Common myeloid progenitor, CD34-positive (primary cell): Measurements from ENCODE around the gene MCCD1.
"Not testable (repeated sequence)": the region's sequence is repeated elsewhere in the genome, so short reads cannot be mapped to it uniquely, and the experiment has no call there.

ENCODE experiments used
- CTCF ChIA-PET: fragments of 350-600 bp; sonication (Branson Sonifier 250); formaldehyde crosslinking; loops from one replicate; lab custom pipeline; 2021; ENCODE audit warnings: antibody characterized with exemption; lab: Charles Lee
- POLR2A ChIA-PET: fragments of 350-600 bp; sonication (Branson Sonifier 250); formaldehyde crosslinking; loops from one replicate; lab custom pipeline; 2021; ENCODE audit warnings: antibody characterized with exemption; lab: Charles Lee
- DNase-seq, 3 donors: peaks; one replicate each; pipeline versions ENCODE4 v3.0.0 to v3.0.0-alpha.2; 2013
- H3K27ac ChIP-seq, 2 experiments: 1 replicate in 1 of 2; 2 replicates in 1 of 2; pipeline ENCODE4 v1.7.0; 2013; ENCODE audit warnings: inconsistent platforms in 2 of 2, low read length in 2 of 2, mild to moderate bottlenecking in 2 of 2, low read depth in 1 of 2, moderate library complexity in 1 of 2; ENCODE audit not compliant: severe bottlenecking in 2 of 2, insufficient read depth in 1 of 2, poor library complexity in 1 of 2
- H3K27me3 ChIP-seq, 5 experiments: replicated peaks in 2 of 5; 1 replicate in 3 of 5; 2 replicates in 2 of 5; pipeline versions ENCODE4 v1.6.1 to v1.7.0; 2013; ENCODE audit warnings: low read length in 4 of 5, mild to moderate bottlenecking in 2 of 5, moderate library complexity in 2 of 5, inconsistent platforms in 1 of 5; ENCODE audit not compliant: insufficient read depth in 5 of 5, control insufficient read depth in 4 of 5
- H3K36me3 ChIP-seq, 4 experiments: 1 replicate in 2 of 4; 2 replicates in 2 of 4; pipeline versions ENCODE4 v1.6.1 to v1.7.0; 2013; ENCODE audit warnings: low read length in 3 of 4, control low read depth in 1 of 4, mild to moderate bottlenecking in 1 of 4; ENCODE audit not compliant: control insufficient read depth in 4 of 4, insufficient read depth in 4 of 4
- H3K4me1 ChIP-seq, 4 experiments: 1 replicate in 3 of 4; 2 replicates in 1 of 4; pipeline versions ENCODE4 v1.6.1 to v1.7.1; 2013; ENCODE audit warnings: low read length in 3 of 4, mild to moderate bottlenecking in 3 of 4, control low read depth in 1 of 4, inconsistent platforms in 1 of 4, moderate library complexity in 1 of 4; ENCODE audit not compliant: control insufficient read depth in 4 of 4, insufficient read depth in 4 of 4; ENCODE audit errors: control extremely low read depth in 1 of 4
- H3K4me3 ChIP-seq, 7 experiments: 1 replicate in 4 of 7; 2 replicates in 3 of 7; pipeline versions ENCODE4 v1.5.1 to v1.7.0; 2013; ENCODE audit warnings: mild to moderate bottlenecking in 7 of 7, low read length in 6 of 7, moderate library complexity in 6 of 7, inconsistent platforms in 2 of 7, low read depth in 2 of 7, control low read depth in 1 of 7; ENCODE audit not compliant: insufficient read depth in 4 of 7, control insufficient read depth in 1 of 7; ENCODE audit errors: extremely low read depth in 1 of 7
- H3K9me3 ChIP-seq, 5 experiments: 1 replicate in 4 of 5; 2 replicates in 1 of 5; pipeline versions ENCODE4 v1.6.1 to v1.7.1; 2013; ENCODE audit warnings: low read length in 4 of 5, mild to moderate bottlenecking in 2 of 5, inconsistent platforms in 1 of 5, low read depth in 1 of 5, moderate library complexity in 1 of 5; ENCODE audit not compliant: control insufficient read depth in 4 of 5, insufficient read depth in 2 of 5; ENCODE audit errors: control extremely low read depth in 1 of 5
- WGBS: methylation state at CpG from one replicate; pipeline ENCODE4 v1.1.5; 2013; ENCODE audit not compliant: insufficient coverage; 5-methylcytosine and 5-hydroxymethylcytosine counted together

Gene MCCD1

GRCh38 chr6:31495580-31495979, 33.2 kb upstream of the MCCD1 start:
- POLR2A ChIA-PET: interaction anchor here (0.6 to 1.1 kb wide), 2 partner anchors 156 to 299 kb away, joined by 3 read pairs; no protein-coding TSS in a partner anchor
- no peak for DNase-seq
- CTCF ChIA-PET: interaction anchor here (1.1 to 3.6 kb wide), 2 partner anchors 45 to 103 kb away, joined by 4 to 17 read pairs; partner anchors contain the start of gene DDX39B
- H3K36me3 ChIP-seq: no peaks in the 10 kb centered on the region
- no peaks in the 10 kb centered on the region for H3K9me3 ChIP-seq
- peaks cover 9 to 43% (median 33%) of the 10 kb centered on the region in 4 experiments for H3K4me1 ChIP-seq
- H3K27me3 ChIP-seq: no peaks in the 10 kb centered on the region
- peak overlapping the region in 4 of 7 experiments; percentile 87 to 90 (median 90) for H3K4me3 ChIP-seq
- 94% methylated on average over 1 of the region's 2 CpGs for WGBS
- H3K27ac ChIP-seq: peak overlapping the region in 1 of 2 experiments; percentile 81

- Histone ChIP-seq H3K4me1 (peaks cover 9 to 41% (median 32%) of the 10 kb centered on the region in 4 experiments), H3K4me3 (peak overlapping the region in 3 of 7 experiments; percentile 77 to 90 (median 77))
- H3K36me3 ChIP-seq, H3K27ac ChIP-seq, DNase-seq, H3K27me3 ChIP-seq, POLR2A ChIA-PET, H3K9me3 ChIP-seq: not testable (repeated sequence)
- 66% methylated on average over 4 of the region's 4 CpGs for WGBS
- CTCF ChIA-PET: interaction anchor here (0.6 to 1.7 kb wide), 2 partner anchors 29 to 50 kb away, joined by 3 to 6 read pairs; partner anchors contain the start of genes ATP6V1G2 and NFKBIL1
Observed at GRCh38 chr6:31496826-31497225, 31.9 kb upstream of the MCCD1 start.

- peaks cover 9 to 39% (median 32%) of the 10 kb centered on the region in 4 experiments for H3K4me1 ChIP-seq
- peak within 1 kb of the TSS; percentile 56 to 90 (median 77) for H3K4me3 ChIP-seq
- POLR2A ChIA-PET: interaction anchor here (1.7 kb wide), 1 partner anchor 43 kb away, joined by 7 read pairs; the partner anchor contains the start of gene DDX39B
- CTCF ChIA-PET: interaction anchor here (0.9 to 1.7 kb wide), 3 partner anchors 11 to 116 kb away, joined by 3 to 6 read pairs (median 3); partner anchors contain the start of genes ATP6V1G2 and NFKBIL1
- no peaks in the 10 kb centered on the region for H3K27me3 ChIP-seq
- H3K9me3 ChIP-seq: no peaks in the 10 kb centered on the region
- DNase-seq: peak; percentile 85 to 93 (median 92)
- no peaks in the 10 kb centered on the region for H3K36me3 ChIP-seq
- peak within 1 kb of the TSS in 1 of 2 experiments; percentile 68 for H3K27ac ChIP-seq
- WGBS: 0% methylated on average over 56 of the region's 64 CpGs
Observed at GRCh38 chr6:31497531-31498476, 31.0 kb upstream of the MCCD1 start, which contains the start of gene MICB. Gene MICB, plus strand, starts transcription at chr6:31498145. Its CDS starts 49 bp downstream, at chr6:31498194.

GRCh38 chr6:31498748-31499147, 30.0 kb upstream of the MCCD1 start:
- no peak overlapping the region for H3K27ac ChIP-seq
- WGBS: 27% methylated on average over 17 of the region's 21 CpGs
- POLR2A ChIA-PET: interaction anchor here (1.7 kb wide), 1 partner anchor 42 kb away, joined by 7 read pairs; the partner anchor contains the start of gene DDX39B
- H3K27me3 ChIP-seq: no peaks in the 10 kb centered on the region
- peak overlapping the region in 6 of 7 experiments; percentile 15 to 77 (median 42) for H3K4me3 ChIP-seq
- H3K9me3 ChIP-seq: no peaks in the 10 kb centered on the region
- CTCF ChIA-PET: no interaction called here
- peaks cover 9 to 34% (median 30%) of the 10 kb centered on the region in 4 experiments for H3K4me1 ChIP-seq
- H3K36me3 ChIP-seq: no peaks in the 10 kb centered on the region
- DNase-seq: no peak

GRCh38 chr6:31499648-31500047, 29.1 kb upstream of the MCCD1 start:
- no CpG with 5 or more reads among the region's 2 CpGs for WGBS
- CTCF ChIA-PET, H3K4me3 ChIP-seq, H3K36me3 ChIP-seq, H3K27ac ChIP-seq, DNase-seq, H3K27me3 ChIP-seq, H3K9me3 ChIP-seq: not testable (repeated sequence)
- peaks cover 9 to 34% (median 29%) of the 10 kb centered on the region in 4 experiments for H3K4me1 ChIP-seq
- POLR2A ChIA-PET: interaction anchor here (0.6 to 1.7 kb wide), 2 partner anchors 42 to 303 kb away, joined by 3 to 7 read pairs; partner anchors contain the start of gene DDX39B

GRCh38 chr6:31502586-31502985, 26.2 kb upstream of the MCCD1 start:
- CTCF ChIA-PET: interaction anchor here (1.5 kb wide), 1 partner anchor 22 kb away, joined by 4 read pairs; no protein-coding TSS in a partner anchor
- Histone ChIP-seq H3K4me3 (no peak overlapping the region), H3K4me1 (peaks cover 0 to 9% (median 7%) of the 10 kb centered on the region in 4 experiments), H3K9me3 (no peaks in the 10 kb centered on the region), H3K27ac (no peak overlapping the region), H3K36me3 (peaks cover 4 to 21% (median 17%) of the 10 kb centered on the region in 4 experiments), H3K27me3 (no peaks in the 10 kb centered on the region)
- no peak for DNase-seq
- POLR2A ChIA-PET: no interaction called here
